ENCODE results near the gene SPPL2C. TPM values are rescaled to one million over a fixed set of nuclear protein-coding genes. Genes with fewer than 3 reads are reported as not detected.

Gene SPPL2C
- total RNA-seq, 1 donor from 2014 or later: not detected

- no peak overlapping the region for H3K4me3 ChIP-seq (ENCODE audit: low read depth, low read length)
- DNase-seq (ENCODE audit: low read depth): no peak
- no peak for TF ChIP-seq CTCF (conservative IDR thresholded peaks at IDR 0.05; ENCODE audit: low read depth, low read length)
These were observed 31.5 kb upstream of the SPPL2C start for GRCh38 chr17:45813048-45813725.

GRCh38 chr17:45814622-45815606, 29.8 kb upstream of the SPPL2C start:
- DNase-seq (ENCODE audit: low read depth): no peak
- no peak overlapping the region for H3K4me3 ChIP-seq (ENCODE audit: low read depth, low read length)
- no peak for TF ChIP-seq CTCF (conservative IDR thresholded peaks at IDR 0.05; ENCODE audit: low read depth, low read length)

- H3K4me3 ChIP-seq (ENCODE audit: low read depth, low read length): no peak overlapping the region
- DNase-seq (ENCODE audit: low read depth): no peak
- no peak for TF ChIP-seq CTCF (conservative IDR thresholded peaks at IDR 0.05; ENCODE audit: low read depth, low read length)
These were observed 28.9 kb upstream of the SPPL2C start for GRCh38 chr17:45815752-45816151.

- no peak overlapping the region for H3K4me3 ChIP-seq (ENCODE audit: low read depth, low read length)
- DNase-seq (ENCODE audit: low read depth): no peak
- TF ChIP-seq CTCF (conservative IDR thresholded peaks at IDR 0.05; ENCODE audit: low read depth, low read length): no peak
These were observed 26.6 kb upstream of the SPPL2C start for GRCh38 chr17:45818041-45818440.

GRCh38 chr17:45818699-45819098, 26.0 kb upstream of the SPPL2C start:
- TF ChIP-seq CTCF (conservative IDR thresholded peaks at IDR 0.05; ENCODE audit: low read depth, low read length): no peak

GRCh38 chr17:45819632-45820031, 25.0 kb upstream of the SPPL2C start:
- no peak for TF ChIP-seq CTCF (conservative IDR thresholded peaks at IDR 0.05; ENCODE audit: low read depth, low read length)
- H3K4me3 ChIP-seq (ENCODE audit: low read depth, low read length): no peak overlapping the region
- no peak for DNase-seq (ENCODE audit: low read depth)

More at GRCh38 chr17:45818699-45819098, 26.0 kb upstream of the SPPL2C start:
- DNase-seq (ENCODE audit: low read depth): no peak
- H3K4me3 ChIP-seq (ENCODE audit: low read depth, low read length): no peak overlapping the region

Data from epithelial cell of proximal tubule (primary cell).